ENCODE measurements around the gene MALSU1.

MALSU1 gene

DNA sequence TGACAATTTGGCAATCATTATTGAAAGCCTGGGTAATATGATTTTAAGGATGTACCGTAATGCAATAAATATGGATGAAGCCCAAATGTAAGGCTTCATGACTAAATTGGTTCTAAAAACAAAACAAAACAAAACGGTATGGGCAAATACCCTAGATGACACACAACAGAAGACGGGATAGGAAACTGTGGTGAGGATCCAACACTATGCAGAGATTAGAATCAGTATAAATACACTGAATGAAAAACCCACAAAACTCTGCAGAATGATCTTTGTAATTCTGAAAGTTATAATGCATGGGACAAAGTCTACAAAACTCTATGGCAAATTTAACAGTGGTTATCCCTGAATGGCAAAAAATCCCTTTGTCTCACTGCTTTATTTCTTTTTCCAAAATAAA is 57.6 kb downstream of the MALSU1 start:
- peak in 1 of 2 donors; percentile 82 for DNase-seq (ENCODE audit: low read depth in 2 of 2)
- no peak overlapping the region for H3K4me3 ChIP-seq (replicated peaks in 1 of 2; ENCODE audit: low read depth in 2 of 2, low read length in 2 of 2)
- TF ChIP-seq, protein P1, sequence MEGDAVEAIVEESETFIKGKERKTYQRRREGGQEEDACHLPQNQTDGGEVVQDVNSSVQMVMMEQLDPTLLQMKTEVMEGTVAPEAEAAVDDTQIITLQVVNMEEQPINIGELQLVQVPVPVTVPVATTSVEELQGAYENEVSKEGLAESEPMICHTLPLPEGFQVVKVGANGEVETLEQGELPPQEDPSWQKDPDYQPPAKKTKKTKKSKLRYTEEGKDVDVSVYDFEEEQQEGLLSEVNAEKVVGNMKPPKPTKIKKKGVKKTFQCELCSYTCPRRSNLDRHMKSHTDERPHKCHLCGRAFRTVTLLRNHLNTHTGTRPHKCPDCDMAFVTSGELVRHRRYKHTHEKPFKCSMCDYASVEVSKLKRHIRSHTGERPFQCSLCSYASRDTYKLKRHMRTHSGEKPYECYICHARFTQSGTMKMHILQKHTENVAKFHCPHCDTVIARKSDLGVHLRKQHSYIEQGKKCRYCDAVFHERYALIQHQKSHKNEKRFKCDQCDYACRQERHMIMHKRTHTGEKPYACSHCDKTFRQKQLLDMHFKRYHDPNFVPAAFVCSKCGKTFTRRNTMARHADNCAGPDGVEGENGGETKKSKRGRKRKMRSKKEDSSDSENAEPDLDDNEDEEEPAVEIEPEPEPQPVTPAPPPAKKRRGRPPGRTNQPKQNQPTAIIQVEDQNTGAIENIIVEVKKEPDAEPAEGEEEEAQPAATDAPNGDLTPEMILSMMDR (IDR thresholded peaks at IDR 0.05; ENCODE audit: low read depth, low read length): no peak

DNA sequence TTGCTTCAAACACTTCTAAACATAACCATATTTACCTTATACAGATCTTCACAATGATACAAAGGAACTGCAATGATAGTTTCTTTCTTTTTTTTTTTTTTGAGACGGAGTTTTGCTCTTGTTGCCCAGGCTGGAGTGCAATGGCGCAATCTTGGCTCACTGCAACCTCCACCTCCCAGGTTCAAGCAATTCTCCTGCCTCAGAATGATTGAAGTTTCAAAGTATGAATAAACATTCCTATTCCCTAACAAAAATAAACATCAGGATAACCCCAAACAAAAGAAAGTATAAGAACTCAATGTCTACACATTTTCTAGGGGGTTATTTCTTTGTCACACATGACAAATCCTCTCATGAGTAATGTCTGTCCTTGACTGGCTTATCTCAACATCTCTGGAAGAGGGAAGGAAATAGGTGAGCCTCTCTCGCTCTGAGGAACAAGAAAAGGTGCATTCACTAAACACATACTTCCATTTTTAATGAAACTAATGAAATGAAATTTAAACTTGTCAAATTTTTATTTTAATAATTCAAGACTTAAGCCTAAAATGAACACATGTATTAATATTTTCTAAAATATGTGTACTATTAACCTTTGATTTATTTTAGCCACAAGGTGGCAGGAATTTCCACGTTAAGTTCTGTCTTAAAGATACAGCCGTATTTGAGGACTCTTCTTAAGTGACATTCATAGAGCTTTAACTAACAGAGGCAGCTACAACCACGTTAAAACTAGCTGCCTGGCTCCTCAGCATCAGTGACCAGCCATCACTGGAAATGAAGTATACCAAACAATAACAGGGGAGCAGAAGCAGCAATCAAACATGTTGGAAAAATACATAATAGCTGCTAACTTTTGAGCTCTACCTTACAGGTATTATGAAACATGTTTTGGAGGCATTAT is 58.3 kb downstream of the MALSU1 start:
- peak; percentile 70 to 78 for DNase-seq (ENCODE audit: low read depth in 2 of 2)
- no peak overlapping the region for H3K4me3 ChIP-seq (replicated peaks in 1 of 2; ENCODE audit: low read depth in 2 of 2, low read length in 2 of 2)
- TF ChIP-seq, protein P1 (IDR thresholded peaks at IDR 0.05; ENCODE audit: low read depth, low read length): peak; percentile 27

DNA sequence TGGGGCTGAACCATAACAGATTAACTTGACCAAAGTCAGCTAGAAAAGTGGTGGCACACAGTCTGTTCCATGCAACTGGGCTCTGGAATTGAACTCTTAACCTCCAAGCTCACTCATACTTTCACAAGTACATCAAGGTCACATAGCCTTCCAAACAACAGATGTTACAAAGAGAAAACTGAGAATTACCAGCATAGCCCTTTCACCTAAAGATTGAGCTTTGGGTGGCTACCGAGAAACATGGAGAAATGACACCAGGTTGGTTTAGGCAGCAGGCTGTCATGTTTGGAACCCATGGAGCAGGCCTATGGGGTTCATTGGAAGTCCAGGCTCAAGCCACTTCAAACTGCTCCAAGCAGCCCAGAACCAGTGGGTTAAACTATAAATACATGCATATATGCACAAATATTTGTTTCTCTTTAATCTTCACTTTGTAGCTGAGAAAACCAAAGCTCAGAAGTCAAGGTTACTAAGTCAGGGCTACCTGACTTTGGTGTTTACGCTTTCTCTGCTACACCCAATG is 59.1 kb downstream of the MALSU1 start:
- DNase-seq (ENCODE audit: low read depth in 2 of 2): no peak
- no peak overlapping the region for H3K4me3 ChIP-seq (replicated peaks in 1 of 2; ENCODE audit: low read depth in 2 of 2, low read length in 2 of 2)
- TF ChIP-seq, protein P1 (IDR thresholded peaks at IDR 0.05; ENCODE audit: low read depth, low read length): no peak
